HG03439 (cell line): ENCODE measurements around the gene HS2ST1.

Experiments used
- ATAC-seq: cut with Tn5 transposase; IDR thresholded peaks from one replicate; pipeline ENCODE4 v1.9.1; 2021; ENCODE audit warnings: mild to moderate bottlenecking, moderate library complexity; ENCODE audit not compliant: unreplicated experiment

HS2ST1 gene

GRCh38 chr1:87155170-87155569, 240.7 kb downstream of the HS2ST1 start:
- no peak for ATAC-seq

GRCh38 chr1:87155648-87156047, 241.2 kb downstream of the HS2ST1 start:
- no peak for ATAC-seq

GRCh38 chr1:87156124-87156523, 241.7 kb downstream of the HS2ST1 start:
- ATAC-seq, result no peak

- ATAC-seq, result no peak
Observed at GRCh38 chr1:87159378-87159915, 245.0 kb downstream of the HS2ST1 start.
